ENCODE measurements around the gene SAG. TPM values are rescaled to one million over a fixed set of nuclear protein-coding genes. Genes with fewer than 3 reads are reported as not detected.

SAG gene
- total RNA-seq, 1 experiment from 2014 or later, result not detected

DNA sequence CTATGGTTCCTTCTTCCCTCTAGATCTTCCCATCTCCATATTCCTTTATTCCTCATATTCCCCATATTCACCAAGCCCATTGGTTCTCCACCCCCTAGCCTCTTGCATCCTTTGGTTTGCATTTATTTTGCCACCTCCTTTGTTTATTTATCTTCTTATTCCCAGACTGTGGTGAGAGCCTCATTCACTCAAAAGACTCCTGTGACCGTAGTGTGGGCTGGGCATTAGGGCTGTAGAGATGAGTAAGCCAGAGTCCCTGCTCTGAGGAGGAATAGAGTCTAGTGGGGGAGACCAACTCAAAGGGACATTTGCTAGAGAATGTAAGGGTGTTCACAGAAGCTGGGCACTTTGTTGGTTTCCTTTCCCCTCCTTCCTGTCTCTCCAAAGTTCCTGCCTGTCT lies 47.9 kb upstream of the SAG start:
- Histone ChIP-seq H3K9me3 (ENCODE audit: control insufficient read depth, insufficient read depth, low read depth, low read length) (no peaks in the 10 kb centered on the region), H3K4me3 (ENCODE audit: low read depth in 2 of 2, low read length in 2 of 2) (no peak overlapping the region), H3K27ac (ENCODE audit: low read length) (no peak overlapping the region), H3K4me1 (ENCODE audit: control insufficient read depth, insufficient read depth, low read length) (peaks cover 5% of the 10 kb centered on the region; the same call in 1 of the 2 replicates), H3K27me3 (ENCODE audit: control insufficient read depth, insufficient read depth, low read length) (no peaks in the 10 kb centered on the region), H3K36me3 (ENCODE audit: control insufficient read depth, insufficient read depth, low read length) (peaks cover 28% of the 10 kb centered on the region)
- ChIA-PET POLR2A (no interaction called here), CTCF (no interaction called here)
- BruUV-seq (replicated peaks), result no TSS peak
- TF ChIP-seq REST (IDR thresholded peaks at IDR 0.05; ENCODE audit: insufficient read depth in 1 of 2, low read depth in 2 of 2, low read length in 1 of 2), result no peak
- intact Hi-C loops (cut with micrococcal nuclease; ENCODE audit: unreplicated experiment), result no loop called here
- in situ Hi-C loops (cut with HindIII; ENCODE audit: low pct_unique_long_range_greater_than_20kb, low sequenced_read_pairs), result no loop called here
- ATAC-seq, result peak; percentile 34; the same call in 1 of the 2 replicates
- no peak for DNase-seq (ENCODE audit: low read depth, low spot score)

DNA sequence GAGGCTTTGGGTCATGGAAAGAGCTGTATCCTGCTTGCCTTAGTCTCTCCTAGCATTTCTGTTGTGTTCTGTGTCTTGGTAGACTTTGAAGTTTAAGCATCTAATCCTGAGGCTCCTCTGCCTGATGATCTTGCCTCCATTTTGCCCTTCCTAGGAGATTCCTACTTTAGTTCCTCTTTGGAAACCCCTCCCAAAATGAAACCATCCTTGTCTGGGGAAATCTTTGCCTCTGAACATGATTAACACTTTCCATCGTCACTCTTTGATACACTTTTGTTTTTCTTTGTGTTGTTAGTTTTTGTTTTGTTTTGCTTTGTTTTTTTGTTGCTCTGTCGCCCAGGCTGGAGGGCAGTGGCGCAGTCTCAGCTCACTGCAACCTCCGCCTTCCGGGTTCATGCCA lies 47.0 kb upstream of the SAG start:
- POLR2A ChIA-PET, result no interaction called here
- CTCF ChIA-PET, result no interaction called here

More for the DNA sequence above, 47.0 kb upstream of the SAG start:
- H3K4me3 ChIP-seq (ENCODE audit: low read depth in 2 of 2, low read length in 2 of 2), result no peak overlapping the region
- H3K27me3 ChIP-seq (ENCODE audit: control insufficient read depth, insufficient read depth, low read length), result no peaks in the 10 kb centered on the region
- intact Hi-C loops (cut with micrococcal nuclease; ENCODE audit: unreplicated experiment) (no loop called here), in situ Hi-C loops (cut with HindIII; ENCODE audit: low pct_unique_long_range_greater_than_20kb, low sequenced_read_pairs) (no loop called here)
- DNase-seq (ENCODE audit: low read depth, low spot score) (no peak), ATAC-seq (no peak)
- no peak overlapping the region for H3K27ac ChIP-seq (ENCODE audit: low read length)
- TF ChIP-seq, protein P1, sequence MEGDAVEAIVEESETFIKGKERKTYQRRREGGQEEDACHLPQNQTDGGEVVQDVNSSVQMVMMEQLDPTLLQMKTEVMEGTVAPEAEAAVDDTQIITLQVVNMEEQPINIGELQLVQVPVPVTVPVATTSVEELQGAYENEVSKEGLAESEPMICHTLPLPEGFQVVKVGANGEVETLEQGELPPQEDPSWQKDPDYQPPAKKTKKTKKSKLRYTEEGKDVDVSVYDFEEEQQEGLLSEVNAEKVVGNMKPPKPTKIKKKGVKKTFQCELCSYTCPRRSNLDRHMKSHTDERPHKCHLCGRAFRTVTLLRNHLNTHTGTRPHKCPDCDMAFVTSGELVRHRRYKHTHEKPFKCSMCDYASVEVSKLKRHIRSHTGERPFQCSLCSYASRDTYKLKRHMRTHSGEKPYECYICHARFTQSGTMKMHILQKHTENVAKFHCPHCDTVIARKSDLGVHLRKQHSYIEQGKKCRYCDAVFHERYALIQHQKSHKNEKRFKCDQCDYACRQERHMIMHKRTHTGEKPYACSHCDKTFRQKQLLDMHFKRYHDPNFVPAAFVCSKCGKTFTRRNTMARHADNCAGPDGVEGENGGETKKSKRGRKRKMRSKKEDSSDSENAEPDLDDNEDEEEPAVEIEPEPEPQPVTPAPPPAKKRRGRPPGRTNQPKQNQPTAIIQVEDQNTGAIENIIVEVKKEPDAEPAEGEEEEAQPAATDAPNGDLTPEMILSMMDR (IDR thresholded peaks at IDR 0.05), result no peak
- no peak for TF ChIP-seq SIN3A (IDR thresholded peaks at IDR 0.05; ENCODE audit: borderline replicate concordance, insufficient read depth, low read depth, low read length)
- no peak for TF ChIP-seq REST (IDR thresholded peaks at IDR 0.05; ENCODE audit: insufficient read depth in 1 of 2, low read depth in 2 of 2, low read length in 1 of 2)
- no peak for TF ChIP-seq POLR2AphosphoS5 (IDR thresholded peaks at IDR 0.05; ENCODE audit: low read depth, low read length)
- no peak for TF ChIP-seq TCF7L2 (IDR thresholded peaks at IDR 0.05; ENCODE audit: low read depth, low read length)
- no peaks in the 10 kb centered on the region for H3K9me3 ChIP-seq (ENCODE audit: control insufficient read depth, insufficient read depth, low read depth, low read length)
- no TSS peak for BruUV-seq (replicated peaks)
- peaks cover 29% of the 10 kb centered on the region for H3K36me3 ChIP-seq (ENCODE audit: control insufficient read depth, insufficient read depth, low read length)
- H3K4me1 ChIP-seq (ENCODE audit: control insufficient read depth, insufficient read depth, low read length), result no peaks in the 10 kb centered on the region; the same call in 1 of the 2 replicates

All from Panc1 (cell line).